LNCaP clone FGC (cell line): ENCODE measurements around the gene GUCA1A.

Source experiments
- DNase-seq: peaks from one replicate; pipeline ENCODE4 v3.0.0-alpha.2; 2011; ENCODE audit warnings: low read depth
- H3K4me3 ChIP-seq: 2 replicates; pipeline ENCODE4 v1.5.1; 2011; ENCODE audit warnings: mild to moderate bottlenecking, low read depth, low read length, control low read depth
- TF ChIP-seq, protein P1 (sequence below): IDR thresholded peaks from 2 replicates; pipeline ENCODE4 v1.5.1; 2012; ENCODE audit warnings: mild to moderate bottlenecking; ENCODE audit not compliant: control insufficient read depth, insufficient read depth; ENCODE audit errors: extremely low read depth

The GUCA1A gene

GRCh38 chr6:42129360-42129676, 43.8 kb upstream of the GUCA1A start:
- DNase-seq = no peak
- H3K4me3 ChIP-seq = no peak overlapping the region
- TF ChIP-seq, protein P1, sequence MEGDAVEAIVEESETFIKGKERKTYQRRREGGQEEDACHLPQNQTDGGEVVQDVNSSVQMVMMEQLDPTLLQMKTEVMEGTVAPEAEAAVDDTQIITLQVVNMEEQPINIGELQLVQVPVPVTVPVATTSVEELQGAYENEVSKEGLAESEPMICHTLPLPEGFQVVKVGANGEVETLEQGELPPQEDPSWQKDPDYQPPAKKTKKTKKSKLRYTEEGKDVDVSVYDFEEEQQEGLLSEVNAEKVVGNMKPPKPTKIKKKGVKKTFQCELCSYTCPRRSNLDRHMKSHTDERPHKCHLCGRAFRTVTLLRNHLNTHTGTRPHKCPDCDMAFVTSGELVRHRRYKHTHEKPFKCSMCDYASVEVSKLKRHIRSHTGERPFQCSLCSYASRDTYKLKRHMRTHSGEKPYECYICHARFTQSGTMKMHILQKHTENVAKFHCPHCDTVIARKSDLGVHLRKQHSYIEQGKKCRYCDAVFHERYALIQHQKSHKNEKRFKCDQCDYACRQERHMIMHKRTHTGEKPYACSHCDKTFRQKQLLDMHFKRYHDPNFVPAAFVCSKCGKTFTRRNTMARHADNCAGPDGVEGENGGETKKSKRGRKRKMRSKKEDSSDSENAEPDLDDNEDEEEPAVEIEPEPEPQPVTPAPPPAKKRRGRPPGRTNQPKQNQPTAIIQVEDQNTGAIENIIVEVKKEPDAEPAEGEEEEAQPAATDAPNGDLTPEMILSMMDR = no peak

- TF ChIP-seq, protein P1 = no peak
- H3K4me3 ChIP-seq = no peak overlapping the region
- DNase-seq = no peak
Observed at GRCh38 chr6:42131531-42131930, 41.6 kb upstream of the GUCA1A start.

- no peak overlapping the region for H3K4me3 ChIP-seq
- TF ChIP-seq, protein P1 = no peak
- DNase-seq = no peak
Observed at GRCh38 chr6:42133926-42134325, 39.2 kb upstream of the GUCA1A start.

GRCh38 chr6:42135161-42135560, 38.0 kb upstream of the GUCA1A start:
- TF ChIP-seq, protein P1 = no peak
- no peak for DNase-seq
- H3K4me3 ChIP-seq = no peak overlapping the region

GRCh38 chr6:42135722-42136121, 37.4 kb upstream of the GUCA1A start:
- H3K4me3 ChIP-seq = no peak overlapping the region
- DNase-seq = no peak
- TF ChIP-seq, protein P1 = no peak

- TF ChIP-seq, protein P1 = peak; percentile 29; the same call in 1 of the 2 replicates
- no peak for DNase-seq
- H3K4me3 ChIP-seq = no peak overlapping the region
Observed at GRCh38 chr6:42136508-42137193, 36.5 kb upstream of the GUCA1A start.

GRCh38 chr6:42137194-42137753, 35.9 kb upstream of the GUCA1A start:
- no peak overlapping the region for H3K4me3 ChIP-seq
- TF ChIP-seq, protein P1 = no peak
- no peak for DNase-seq
